Stimulated activated CD4-positive, alpha-beta T cell treated with anti-CD3 and anti-CD28 coated beads, Interleukin-1b, Interleukin-23, amount 100 ng/mL, for 24 hours (primary cell): ENCODE results near the gene TUB.

Source experiments
- DNase-seq, 4 experiments: peaks; one replicate each; pipeline ENCODE4 v3.0.0-alpha.2; 2020; ENCODE audit warnings: low read depth in 4 of 4, low spot score in 1 of 4

TUB gene

DNA sequence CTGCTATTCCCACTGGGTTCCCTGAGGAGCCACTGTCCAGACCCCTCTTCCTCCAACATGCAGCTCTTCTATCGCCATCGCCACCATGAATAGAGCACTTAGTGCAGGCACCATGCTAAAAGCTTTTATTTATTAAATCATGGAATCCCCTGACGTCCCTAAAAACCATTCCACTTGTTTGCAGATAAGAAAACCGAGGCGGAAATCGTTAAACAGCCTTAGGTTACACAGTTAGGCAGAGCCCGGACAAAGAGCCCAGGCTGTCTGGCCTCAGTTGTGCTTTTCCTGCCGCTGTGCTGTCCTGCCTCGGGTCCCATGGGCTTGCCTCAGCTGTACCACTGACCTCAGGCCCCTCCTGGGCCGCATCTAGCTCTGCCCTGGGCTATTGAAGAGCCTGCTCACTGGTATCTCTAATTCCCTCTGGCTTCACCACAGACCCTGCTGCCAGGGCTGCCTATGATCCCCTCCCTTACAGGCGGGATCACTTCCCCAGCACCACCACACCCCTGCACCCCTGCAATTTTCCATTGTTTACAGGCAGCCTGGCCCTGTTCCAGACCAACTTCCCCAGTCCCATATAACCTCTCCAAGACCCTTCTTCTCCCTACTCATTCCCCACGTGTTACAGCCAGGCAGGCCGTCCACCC is 13.0 kb upstream of the TUB start:
- no peak for DNase-seq

DNA sequence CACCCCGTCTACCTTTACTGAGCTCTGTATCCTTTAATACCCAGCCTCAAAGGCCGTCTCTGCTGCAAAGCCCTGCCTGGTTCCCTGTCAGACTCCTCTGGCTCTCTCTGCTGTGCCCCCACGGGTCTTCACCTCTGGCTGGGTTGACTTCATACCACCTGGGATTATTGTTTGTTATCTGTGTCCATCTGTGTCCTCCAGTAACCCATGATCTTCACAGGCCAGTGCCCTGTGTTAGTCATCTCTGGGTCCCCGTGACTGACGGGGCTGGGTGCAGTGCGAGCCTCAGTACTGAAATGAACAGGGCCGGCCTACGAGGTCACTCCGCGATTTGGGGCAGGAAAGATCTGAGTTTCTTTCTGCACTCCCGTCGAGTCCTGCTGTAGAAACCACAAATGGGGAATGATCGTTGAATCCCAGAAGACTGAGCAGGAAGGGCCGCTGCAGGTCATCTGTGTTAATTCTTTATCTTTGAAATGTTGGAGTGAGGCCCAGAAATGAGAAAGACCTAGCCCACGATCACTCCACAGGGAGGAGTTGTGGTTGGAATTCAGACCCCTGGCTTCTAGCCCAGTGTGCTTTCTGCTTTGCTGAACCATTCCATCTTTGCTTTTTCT is 12.3 kb upstream of the TUB start:
- DNase-seq: no peak

DNA sequence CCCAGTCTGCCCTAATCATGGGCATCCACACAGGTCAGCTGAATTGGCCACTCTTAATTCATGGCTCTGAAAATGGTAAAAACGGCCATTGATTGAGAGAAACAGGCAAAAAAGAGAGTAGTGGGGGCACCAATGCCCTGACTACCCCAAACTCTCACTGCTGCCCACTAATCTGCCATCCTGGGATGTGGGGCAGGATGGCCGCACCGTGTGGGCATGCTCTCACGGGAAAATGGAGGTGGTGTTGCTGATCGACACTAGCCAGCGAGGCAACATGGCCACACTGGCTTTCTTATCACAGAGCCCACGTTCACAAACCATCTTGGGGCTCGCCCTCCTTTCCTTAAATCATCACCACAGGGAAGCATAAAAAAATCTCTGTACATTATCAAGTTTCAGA is 11.2 kb upstream of the TUB start:
- DNase-seq: no peak

DNA sequence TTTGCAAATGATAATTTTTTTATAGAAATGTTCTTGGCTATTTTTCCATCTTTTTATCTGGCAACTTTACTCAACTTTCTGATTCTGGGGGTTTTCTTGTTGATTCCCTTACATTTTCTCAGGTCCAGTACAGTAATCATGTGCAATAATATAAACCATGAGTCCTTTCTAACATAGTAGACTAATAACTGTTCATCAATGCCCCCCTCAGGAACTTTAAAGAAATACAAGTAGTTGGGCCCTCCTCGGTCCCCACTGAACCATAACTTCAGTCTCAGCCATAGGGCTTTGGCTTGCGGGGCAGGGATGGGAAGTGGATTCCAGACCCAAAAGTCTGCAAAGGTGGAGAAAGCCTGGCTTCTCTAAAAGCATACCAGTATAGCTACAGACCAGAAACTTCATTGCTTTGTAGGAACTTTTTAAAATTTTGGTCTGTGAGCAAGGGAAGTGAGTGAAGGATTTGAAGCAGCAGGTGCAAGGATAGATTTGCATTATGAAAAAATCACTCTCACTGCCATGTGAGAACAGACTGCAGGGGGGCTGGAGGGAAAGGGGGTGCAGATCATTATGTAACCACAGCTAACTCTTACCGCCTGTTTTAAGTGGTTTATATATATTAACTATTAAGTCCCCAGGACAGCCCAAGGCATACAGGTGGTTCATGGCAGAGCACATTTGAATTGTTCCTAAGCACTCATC is 10.4 kb upstream of the TUB start:
- DNase-seq: no peak

DNA sequence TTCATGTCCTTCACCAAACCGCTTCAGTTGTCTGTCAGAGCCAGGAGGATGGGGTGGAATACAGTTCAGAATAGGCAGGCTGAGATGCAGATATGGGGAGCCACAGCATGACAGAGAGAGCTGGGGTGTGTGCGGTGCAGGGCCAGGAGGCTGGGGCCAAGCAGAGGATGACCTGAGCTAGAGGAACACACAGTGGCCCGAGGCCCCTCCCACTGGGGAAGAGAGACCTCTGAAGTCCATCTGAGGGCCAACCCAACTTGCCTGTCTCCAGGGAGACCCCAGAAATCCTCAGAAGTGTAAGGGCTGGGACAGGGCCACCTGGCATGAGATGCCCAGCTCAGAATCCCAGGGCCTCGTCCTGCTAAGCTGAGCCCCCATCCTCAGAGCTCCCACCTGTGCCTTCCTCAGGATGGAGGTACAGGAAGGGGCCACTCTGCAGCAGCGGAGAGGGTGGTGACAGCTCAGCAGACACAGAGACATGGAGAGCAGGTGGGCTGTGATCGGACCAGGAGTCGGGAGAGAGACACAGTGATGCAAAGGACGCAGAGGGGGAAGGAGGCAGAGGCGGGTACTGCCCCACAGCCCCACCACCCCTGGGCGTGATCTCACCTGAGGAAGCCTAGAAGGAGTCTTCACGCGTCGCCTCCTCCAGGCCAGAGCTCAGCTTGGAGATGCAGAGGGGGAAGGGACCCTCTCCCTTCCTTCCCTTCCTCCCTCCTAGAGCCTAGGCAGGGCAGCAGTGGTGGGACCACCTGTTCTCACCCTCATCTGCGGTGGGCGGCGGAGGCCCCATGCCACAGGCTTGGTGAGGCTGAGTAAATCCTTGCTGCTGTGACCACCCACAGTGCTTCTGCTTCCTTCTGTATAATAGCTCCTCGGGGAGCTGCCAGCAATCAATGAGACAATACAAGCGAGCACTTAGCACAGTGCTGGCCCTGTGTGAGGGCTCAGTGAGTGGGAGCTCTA is 9.1 kb upstream of the TUB start:
- no peak for DNase-seq

DNA sequence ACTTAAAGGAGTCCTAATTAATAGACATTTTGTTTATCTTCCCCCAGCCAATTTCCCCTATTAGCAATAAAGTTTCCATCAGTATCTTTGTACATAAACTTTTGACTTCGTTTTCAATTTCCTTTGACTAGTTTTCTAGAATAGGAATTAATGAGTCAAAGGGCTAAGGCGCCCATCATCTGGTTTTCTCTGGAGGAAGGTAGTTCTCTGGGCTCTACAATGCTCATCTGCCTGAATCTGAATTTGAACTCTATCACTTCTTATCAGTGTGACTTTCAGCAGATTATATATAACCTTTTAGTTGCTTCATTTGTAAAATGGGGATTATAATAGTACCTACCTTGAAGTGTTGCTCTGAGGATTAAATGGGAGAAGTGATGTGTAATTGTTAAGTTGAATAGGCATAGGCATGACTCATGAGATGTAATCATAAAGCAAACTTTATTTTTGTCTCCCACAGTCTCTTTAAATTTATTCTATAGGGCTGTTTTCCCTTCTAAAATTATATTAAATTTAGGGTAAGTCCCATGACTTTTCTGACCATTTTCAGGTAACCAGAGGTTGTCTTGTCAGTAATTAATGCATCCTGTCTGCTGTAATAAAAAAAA is 5.8 kb upstream of the TUB start:
- no peak for DNase-seq

DNA sequence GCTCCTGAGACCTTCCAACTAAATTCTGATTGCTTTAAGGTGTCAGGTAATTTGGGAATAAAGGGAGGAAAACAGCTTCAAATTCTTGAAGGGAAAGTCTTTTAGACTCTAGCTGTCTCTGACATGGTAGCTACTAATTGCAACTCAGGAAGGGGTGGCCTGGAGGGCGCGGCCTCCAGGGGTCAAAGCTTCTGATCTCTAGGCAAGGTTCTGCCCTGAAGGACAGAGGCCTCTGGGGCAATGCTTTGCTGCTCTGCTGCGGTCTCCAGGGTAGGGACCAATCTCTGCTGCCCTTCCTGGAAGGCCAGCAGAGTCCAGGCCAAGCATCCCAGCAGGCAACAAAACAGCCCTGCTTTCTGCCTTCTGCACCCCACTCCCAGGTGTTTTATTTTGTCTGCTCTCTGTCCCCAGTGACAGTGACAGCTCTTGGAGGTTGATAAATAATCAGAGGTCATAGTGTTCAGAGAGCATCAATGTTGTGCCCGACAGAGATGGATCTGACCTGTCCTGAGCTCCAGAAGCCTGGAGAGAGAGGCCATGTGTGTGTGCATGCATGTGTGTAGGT is 1.8 kb upstream of the TUB start:
- no peak for DNase-seq

DNA sequence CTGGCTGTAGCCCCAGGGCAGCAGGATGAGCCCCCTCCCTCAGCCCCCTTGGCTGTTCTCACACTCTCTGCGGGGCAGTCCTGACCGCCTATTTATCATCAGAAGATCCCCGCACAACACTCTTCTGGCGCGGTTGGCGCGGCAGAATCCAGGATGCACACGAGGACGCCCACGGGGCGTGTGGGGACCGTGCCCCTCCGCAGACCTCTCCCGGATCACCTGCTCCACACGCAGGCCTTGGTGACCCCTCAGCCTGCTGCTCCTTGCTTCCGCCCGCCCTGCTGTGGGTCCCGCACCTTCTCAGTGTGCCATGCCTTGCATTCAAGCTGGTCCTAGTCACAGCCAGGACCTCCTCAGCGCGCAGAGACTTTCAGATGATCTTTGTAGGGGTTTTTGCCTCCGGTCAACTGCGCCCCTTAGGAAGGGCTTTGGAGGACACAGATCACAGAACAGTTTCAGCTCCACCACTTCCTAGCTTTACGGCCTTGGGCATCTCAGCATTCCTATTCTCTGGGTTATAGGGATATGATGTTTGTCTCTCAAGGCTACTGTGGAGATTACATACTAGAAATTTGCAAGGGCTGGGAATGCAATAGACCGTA is 841 bp upstream of the TUB start:
- DNase-seq: no peak

DNA sequence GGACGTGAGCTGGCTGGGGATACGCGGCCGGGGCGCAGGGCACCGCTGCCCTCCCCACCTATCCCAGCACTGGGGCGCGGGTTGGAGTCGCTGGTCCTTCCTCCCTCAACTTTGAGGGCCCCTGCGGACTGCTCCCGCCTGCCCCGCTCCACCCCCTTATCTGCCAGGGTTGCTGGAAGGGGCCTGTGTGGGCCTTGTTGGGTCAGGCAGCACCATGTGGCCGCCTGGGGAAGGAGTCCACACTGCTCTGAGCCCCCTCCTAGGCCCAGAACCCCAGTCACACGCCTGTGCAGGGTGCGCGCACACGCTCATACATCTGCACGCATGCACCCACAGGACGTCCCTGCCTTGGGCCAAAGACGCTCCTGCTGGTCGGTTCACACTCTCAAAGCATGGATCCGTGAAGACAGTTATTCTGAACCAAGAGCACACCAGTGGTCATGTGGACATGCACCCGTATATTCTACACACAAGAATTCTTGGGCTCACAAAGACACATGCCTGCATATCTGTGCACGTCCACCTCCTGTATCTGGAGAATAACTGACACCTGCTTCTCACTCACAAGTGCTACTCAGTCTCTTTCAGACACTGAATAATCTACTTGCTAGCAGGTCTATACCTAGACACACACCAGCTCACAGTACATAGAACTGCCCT is 710 bp downstream of the TUB start:
- DNase-seq: no peak

DNA sequence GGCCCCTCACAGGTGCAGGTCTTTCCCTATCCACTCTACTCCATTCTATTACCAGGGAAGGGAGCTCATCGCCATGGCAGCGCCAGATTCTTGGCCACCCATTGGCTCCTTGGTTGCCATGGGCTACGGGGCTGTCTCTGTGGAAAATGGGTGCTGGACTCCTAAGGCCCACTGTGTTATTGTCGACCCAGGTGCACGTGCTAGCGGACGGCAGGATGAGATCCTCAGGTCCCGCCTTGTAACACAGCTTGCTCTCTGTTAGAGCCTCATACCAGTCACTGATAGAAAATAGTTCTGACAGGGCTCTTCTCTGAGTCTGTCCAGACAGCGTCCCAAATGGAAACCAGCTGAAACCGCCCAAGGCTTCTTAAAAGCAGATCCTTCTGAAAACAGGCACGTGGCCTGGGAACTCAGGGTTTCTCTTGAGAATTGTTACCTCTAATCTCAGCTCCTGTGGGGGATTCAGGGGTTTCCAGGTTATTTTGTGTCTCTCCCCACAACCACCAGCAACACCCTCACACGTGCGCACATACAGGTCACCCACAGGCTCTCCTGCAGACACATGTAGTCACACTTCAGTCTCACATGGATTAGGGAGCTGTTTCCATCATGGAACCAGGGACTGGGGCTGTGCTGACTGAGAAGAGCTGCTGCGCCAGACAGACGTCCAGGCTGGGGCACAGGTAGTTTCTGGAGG is 1.5 kb downstream of the TUB start:
- DNase-seq: no peak

DNA sequence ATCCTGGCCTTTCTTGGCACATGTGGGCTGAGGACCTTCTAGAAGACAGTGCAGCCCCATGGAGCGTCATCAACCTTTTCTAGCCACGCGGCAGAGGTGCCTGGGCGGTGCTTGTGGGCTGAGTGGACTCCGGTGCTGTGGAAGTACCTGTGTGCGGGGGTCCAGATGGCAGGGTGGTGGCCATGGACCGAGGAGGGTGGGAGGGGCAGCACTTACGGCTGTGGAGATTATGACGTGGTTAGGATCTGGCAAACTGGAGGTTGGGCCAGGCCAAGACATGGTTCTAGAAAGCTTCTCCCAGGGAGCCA is 2.0 kb downstream of the TUB start:
- DNase-seq: no peak

DNA sequence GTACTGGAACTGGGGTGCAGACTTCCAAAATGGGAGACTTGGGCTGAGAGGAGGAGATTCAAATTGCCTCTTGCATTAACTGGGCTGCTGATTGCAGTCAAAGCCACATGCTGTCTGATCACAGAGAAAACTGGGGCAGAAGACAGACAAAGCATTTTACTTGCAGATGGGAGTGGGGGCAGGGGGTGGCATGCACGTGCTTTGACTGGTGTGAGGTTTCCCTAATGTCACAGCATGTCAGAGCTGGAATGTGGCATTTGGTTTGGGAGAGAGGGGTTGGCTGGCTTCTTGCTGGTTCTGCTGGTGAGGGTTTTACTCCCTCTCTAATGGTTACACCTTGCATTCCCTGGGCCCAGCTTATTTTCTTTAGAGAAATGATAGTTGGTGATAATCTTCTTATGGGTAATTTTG is 2.9 kb downstream of the TUB start:
- no peak for DNase-seq

DNA sequence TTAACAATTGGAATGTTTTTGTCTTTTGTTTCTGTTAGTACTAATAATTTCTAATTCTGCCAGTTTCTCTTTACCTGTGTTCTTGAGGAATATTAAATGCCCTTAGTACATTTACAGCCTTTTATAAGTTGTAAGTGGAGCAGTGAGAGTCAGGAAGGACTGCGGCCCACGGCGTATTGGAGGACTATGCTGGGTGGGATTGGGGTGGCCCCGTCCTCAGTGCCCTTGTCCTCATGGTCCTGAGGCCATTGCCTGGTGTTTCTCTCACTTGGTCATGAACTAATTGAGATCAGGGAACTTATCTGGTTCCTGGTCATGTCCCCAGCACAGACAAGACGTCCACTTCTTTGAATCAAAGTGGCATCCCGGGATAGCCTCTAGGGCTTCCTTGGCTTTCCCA is 3.3 kb downstream of the TUB start:
- no peak for DNase-seq

DNA sequence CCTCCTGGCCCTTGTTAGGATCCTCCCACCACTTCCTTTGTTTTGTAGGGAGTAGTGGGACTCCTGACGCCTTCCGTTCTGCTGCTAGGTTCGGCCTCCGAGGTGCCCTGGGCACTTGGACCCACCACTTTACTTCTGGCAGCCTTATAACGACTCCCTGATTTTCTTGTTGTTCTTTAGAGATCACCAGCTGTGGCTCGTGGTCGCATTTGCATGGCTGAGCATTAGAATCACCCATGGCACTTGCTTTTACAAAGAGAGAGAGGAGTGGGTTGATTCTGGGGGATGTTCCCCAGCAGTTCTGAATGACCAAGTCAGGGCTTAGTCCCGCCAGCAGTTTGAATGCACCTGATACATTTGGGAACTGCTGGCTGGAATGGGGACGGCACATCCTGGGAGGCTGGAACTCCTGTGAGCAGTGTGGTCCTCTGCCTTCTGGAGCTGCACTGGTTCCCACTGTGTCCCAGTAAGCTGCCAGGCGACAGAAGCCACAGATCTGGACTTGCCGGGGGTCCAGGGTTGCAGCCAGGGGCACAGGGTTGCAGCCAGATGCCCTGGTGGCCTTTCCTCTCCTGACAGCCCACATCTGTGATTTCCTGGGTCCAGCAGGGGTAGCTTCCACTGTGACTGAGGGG is 4.1 kb downstream of the TUB start:
- DNase-seq: no peak

DNA sequence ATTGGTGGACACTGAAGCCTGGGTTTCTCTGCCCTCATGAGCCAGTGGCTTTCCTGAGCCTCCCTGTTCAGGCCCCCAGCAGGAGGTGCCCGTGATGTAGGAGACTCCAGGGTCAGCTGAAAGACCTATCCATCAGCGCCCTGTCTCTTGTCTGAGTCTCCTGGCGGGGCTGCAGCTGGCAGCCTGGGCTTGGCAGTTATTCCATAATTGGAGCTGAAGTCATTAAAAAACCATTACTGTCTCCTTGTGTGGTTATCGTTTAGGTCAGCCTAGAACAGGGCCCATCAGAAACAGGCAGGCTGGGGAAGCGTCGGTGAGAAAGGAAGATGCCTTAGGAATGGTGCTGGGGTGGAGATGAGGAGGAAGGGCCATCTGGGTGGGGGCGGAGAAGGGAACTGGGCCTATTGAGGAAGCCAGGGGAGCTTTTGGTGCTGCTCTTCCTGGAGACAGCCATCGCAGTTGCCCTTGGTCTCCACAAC is 5.0 kb downstream of the TUB start:
- DNase-seq: no peak

DNA sequence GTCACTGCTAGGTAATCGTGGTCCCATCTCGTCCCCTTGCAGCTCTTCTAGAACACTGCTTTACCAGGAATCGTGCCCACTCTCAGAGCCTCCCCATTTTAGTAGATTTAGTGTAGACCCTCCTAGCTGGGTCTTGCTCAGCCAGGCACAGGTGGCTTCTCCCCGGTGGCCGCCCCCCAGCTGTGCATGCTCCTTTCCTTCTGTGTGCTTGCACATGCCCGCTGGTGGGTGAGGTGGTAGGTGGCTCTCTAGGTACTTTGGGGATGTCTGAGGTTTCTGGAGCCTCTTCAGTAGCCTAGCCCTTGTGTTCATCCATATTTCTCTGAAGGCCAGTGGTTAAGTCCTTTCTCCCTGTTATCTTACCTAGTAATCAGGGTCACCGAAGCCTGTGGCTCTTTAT is 5.6 kb downstream of the TUB start:
- DNase-seq: no peak

DNA sequence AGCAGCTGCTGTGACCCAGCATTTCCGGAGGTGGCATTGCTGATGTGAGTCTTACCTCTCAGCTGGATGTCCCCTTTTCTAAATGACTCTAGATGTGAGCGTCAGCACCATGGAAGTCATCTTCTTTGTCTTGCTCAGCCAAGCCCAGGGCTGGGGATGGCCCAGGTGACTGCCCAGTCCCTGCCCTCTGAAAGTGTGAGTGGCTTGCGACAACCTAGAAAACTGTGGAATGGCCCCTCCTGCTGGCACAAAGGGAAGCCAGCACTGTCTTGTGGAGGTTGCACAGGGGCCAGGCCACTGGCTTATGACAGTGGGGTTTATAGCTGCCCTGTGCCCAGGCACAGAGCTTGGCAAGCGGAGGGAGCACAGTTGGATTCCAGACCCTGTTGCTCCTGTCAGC is 6.2 kb downstream of the TUB start:
- no peak for DNase-seq

DNA sequence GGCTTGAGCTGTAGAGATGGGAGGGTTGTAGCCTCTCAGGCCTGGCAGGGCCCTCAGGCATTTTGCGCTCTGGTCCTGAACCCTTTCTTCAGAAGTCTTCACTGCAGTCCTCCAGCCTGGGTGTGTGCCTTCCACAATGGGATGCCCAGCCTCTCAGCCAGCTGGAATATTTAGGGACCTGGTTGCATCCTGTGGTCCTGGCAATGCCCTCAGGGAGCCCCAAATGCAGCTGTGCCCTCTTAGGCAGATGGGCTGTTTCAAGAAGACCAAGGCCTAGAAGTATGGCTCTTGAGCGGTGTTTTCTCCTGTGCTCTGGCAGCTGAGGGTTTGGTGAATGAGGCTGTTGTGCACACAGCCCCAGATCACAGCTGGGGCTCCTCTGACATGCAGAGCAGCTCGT is 6.7 kb downstream of the TUB start:
- DNase-seq: no peak
